Skeletal muscle tissue (tissue), 4 donors: Measurements from ENCODE around the gene RAB1B. TPM values are rescaled to one million over a fixed set of nuclear protein-coding genes. Genes with fewer than 3 reads are reported as not detected.

Experiments
- H3K27ac ChIP-seq: one replicate; pipeline ENCODE4 v1.7.0; 2013; ENCODE audit warnings: mild to moderate bottlenecking, low read depth, low read length, inconsistent platforms
- H3K27me3 ChIP-seq, 3 donors: one replicate each; pipeline ENCODE4 v1.7.0; 2013; ENCODE audit warnings: low read length in 3 of 3; ENCODE audit not compliant: control insufficient read depth in 3 of 3, insufficient read depth in 3 of 3
- H3K36me3 ChIP-seq, 3 donors: one replicate each; pipeline ENCODE4 v1.7.0; 2013; ENCODE audit warnings: low read length in 3 of 3; ENCODE audit not compliant: control insufficient read depth in 3 of 3, insufficient read depth in 3 of 3
- H3K4me1 ChIP-seq, 3 donors: one replicate each; pipeline ENCODE4 v1.7.0; 2013; ENCODE audit warnings: low read length in 3 of 3, mild to moderate bottlenecking in 3 of 3; ENCODE audit not compliant: control insufficient read depth in 3 of 3, insufficient read depth in 3 of 3
- H3K4me3 ChIP-seq, 3 donors: one replicate each; pipeline ENCODE4 v1.7.0; 2013; ENCODE audit warnings: low read length in 3 of 3
- H3K9ac ChIP-seq, 3 donors: one replicate each; pipeline ENCODE4 v1.7.0; 2013; ENCODE audit warnings: low read length in 3 of 3, mild to moderate bottlenecking in 3 of 3, moderate library complexity in 2 of 3, low read depth in 1 of 3
- H3K9me3 ChIP-seq, 3 donors: one replicate each; pipeline ENCODE4 v1.7.0; 2013; ENCODE audit warnings: low read length in 3 of 3; ENCODE audit not compliant: control insufficient read depth in 3 of 3
- total RNA-seq: library from RNA; depleted of rRNA; stranded (reverse); fragments of >200 nt; gene quantifications from one replicate; pipeline ENCODE4 v1.2.3, GENCODE V29; 2014
- donor health status: Osteomylitis.

Gene RAB1B
- total RNA-seq, 1 donor from 2014 or later: 33.9 TPM

DNA sequence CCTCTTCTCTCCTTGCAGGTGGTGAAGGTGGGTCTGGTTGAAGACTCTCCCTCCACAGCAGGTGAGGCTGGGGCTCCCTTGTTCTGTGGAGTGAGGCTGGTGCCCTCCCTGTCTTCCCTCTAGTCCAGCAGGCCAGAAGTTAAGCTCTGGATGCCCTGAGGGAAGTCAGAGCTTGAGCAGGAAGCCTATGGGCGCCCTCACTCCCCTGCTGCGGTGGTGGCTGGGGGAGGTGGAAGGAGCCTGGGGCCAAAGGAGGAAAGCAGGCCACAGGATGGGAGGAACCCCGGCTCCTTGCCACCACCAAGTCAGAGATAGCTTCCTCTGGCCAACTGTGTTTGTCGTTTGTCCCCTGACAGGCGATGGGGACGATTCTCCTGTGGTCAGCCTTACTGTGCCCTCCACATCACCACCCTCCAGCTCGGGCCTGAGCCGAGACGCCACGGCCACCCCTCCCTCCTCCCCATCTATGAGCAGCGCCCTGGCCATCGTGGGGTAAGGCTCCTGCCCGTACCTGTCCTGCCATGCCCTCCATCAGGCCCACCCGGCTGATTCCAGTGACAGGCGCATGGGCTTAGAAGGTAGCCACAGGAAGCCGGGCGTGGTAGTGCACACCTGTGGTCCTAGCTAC is 29.5 kb upstream of the RAB1B start:
- H3K9ac ChIP-seq: no peak overlapping the region
- H3K4me3 ChIP-seq: no peak overlapping the region
- no peaks in the 10 kb centered on the region for H3K9me3 ChIP-seq
- peaks cover 40 to 50% (median 42%) of the 10 kb centered on the region in 3 donors for H3K36me3 ChIP-seq
- H3K4me1 ChIP-seq: peaks cover 12 to 21% (median 19%) of the 10 kb centered on the region in 3 donors
- H3K27ac ChIP-seq: no peak overlapping the region
- H3K27me3 ChIP-seq: no peaks in the 10 kb centered on the region

DNA sequence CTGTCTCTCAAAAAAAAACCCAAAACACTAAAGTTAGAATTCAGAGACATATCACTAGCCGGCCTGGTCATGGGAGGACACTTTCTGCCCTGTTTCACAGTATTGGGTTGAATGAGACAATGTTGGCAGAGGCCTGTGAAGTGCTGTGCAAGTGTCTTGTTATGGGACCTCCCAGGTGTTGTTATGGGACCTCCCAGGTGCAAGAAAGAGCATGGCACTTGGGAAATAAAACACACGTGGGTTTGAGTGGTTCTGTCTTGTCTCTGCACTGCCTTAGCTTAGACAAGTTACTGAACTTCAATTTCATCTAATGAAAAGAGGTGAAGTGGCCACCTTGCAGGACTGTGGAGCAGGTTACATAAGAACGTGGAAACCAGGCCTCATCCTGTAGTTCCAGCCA is 28.9 kb upstream of the RAB1B start:
- peaks cover 35 to 45% (median 37%) of the 10 kb centered on the region in 3 donors for H3K36me3 ChIP-seq

DNA sequence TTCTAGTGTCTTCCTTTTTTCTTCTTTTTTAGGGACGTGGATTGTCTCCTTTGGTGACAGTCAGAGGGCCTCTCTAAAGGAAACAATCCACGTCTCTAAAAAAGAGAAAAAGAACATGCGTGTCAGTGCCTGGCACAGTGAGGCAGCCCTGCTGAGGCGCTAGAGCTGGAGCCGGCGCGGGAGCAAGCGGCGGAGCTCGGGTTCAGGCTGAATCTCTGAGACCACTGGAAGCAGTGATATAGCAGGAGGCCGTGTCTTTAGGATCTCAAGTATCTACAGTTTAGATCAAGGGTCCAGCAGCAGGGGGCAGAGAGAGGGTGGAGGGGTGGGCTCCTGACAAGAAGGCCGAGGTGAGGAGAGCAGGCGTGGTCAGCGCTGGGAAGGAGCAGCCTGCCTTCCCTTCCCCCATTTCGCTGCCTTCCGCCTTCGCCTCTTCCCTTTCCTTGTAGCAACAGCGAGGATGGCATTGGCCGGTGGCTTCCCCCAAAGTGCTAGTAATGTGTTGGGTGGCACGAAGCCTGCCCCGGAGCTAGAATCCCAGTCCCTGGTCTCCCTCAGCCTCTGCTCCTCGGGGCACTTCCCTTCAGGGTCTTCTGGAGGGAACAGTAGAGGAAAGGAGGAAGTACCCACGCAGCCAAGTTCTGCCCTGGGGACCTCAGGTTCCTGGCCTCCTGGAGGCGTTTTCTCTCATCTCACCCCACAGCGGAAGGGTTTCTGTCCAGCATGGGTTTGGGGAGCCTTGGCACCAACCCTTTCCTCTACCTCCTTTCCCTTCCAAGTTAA is 28.2 kb upstream of the RAB1B start:
- H3K36me3 ChIP-seq: peaks cover 36 to 44% (median 37%) of the 10 kb centered on the region in 3 donors
- H3K4me3 ChIP-seq: peak overlapping the region in 1 of 3 donors; percentile 6

More for the DNA sequence above, 28.9 kb upstream of the RAB1B start:
- H3K27me3 ChIP-seq: no peaks in the 10 kb centered on the region
- peaks cover 12 to 21% (median 19%) of the 10 kb centered on the region in 3 donors for H3K4me1 ChIP-seq
- no peak overlapping the region for H3K9ac ChIP-seq
- H3K9me3 ChIP-seq: no peaks in the 10 kb centered on the region
- no peak overlapping the region for H3K27ac ChIP-seq
- no peak overlapping the region for H3K4me3 ChIP-seq

DNA sequence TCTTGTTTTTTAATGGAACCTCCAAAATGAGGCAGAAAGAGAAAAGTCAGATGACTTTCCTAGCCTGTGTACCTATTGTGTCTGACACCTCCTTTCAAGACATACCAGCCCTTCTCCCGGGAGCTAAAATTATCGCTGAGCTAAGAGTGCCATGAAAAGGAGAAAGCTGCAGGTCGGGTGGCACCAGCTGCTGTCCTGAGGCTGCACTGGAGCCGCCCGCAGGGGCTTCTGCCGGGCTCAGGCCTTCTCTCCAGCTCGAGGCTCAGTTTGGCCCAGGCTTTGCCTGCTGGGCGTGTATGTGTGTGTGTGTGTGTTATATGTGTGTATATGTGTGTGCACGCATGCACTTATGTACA is 27.7 kb upstream of the RAB1B start:
- Histone ChIP-seq H3K36me3 (peaks cover 31 to 40% (median 33%) of the 10 kb centered on the region in 3 donors), H3K4me3 (no peak overlapping the region), H3K9me3 (no peaks in the 10 kb centered on the region), H3K9ac (peak overlapping the region; percentile 45 to 66 (median 54)), H3K27me3 (no peaks in the 10 kb centered on the region), H3K27ac (peak overlapping the region; percentile 83), H3K4me1 (peaks cover 12 to 21% (median 19%) of the 10 kb centered on the region in 3 donors)

More for the DNA sequence above, 28.2 kb upstream of the RAB1B start:
- peak overlapping the region in 2 of 3 donors; percentile 33 to 45 for H3K9ac ChIP-seq
- H3K4me1 ChIP-seq: peaks cover 12 to 21% (median 19%) of the 10 kb centered on the region in 3 donors
- H3K27me3 ChIP-seq: no peaks in the 10 kb centered on the region
- H3K27ac ChIP-seq: peak overlapping the region; percentile 83
- no peaks in the 10 kb centered on the region for H3K9me3 ChIP-seq

DNA sequence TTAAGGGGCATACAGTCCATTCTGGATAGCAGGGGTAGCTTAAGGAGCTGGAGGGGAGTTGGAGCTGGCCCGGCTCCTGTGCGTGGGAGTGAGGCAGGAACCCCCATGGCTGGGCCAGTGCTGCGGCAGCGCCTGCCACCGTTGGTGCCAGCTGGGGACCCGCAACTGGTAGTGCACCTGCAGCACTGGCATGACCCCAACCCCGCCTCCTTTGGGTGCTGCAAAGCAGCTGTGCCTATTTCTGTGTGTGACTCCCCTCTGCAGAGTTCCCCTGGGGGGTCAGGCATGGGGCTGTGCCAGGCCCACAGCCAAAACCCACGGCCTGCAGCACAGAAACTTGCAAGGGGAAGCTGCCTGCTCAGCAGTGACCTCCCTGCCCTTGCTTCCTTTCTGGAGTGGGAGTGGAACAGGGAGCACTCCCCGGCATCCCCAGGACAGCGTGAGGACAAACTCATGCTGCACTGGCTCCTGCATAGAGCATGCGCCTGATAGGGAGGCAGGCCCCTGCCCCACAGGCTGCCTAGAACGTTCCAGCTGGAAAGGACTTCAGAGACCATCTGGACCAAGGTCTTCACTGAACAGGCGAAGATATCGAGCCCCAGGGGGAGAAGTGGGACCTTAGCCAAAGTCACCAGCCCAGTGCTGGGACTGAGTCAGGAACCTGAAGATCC is 26.2 kb upstream of the RAB1B start:
- no peak overlapping the region for H3K27ac ChIP-seq

DNA sequence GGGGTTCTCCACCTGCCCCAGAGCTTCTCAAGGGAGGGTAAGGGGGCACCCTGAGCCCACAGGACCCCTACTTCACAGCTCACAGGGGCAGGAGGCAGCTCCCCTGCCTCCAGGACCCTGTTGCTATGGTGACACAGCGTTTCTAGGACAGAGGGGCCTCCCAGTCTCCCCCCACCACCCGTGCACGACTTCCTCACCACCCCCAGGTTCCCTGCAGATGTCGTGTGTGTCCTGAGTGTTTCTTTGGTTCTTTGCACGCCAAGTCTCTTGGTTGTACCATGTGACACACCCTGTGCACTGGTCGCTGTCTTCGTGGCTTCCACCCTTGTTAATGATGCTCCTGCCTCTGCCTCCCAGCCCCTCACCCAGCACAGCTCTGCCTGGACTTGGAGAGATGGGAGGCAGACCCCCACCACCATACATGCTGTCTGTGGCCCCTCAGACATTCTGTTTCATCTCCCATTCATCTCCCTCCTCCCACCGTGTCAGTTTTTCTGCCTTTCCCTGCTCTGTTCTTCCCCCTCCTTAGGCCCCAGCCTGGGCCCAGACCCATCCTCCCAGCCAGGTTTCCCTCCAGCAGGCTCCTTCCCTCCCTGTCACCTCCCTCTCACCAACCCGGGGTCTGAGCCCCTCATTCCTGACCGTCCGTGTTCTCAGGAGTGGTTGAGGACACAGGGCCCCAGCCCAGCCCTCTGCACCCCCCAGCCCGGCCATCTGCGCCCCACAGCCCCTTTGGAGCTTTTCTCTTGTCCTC is 24.5 kb upstream of the RAB1B start:
- H3K9ac ChIP-seq: no peak overlapping the region
- no peaks in the 10 kb centered on the region for H3K9me3 ChIP-seq
- no peaks in the 10 kb centered on the region for H3K27me3 ChIP-seq
- H3K36me3 ChIP-seq: peaks cover 20 to 24% (median 21%) of the 10 kb centered on the region in 3 donors
- H3K27ac ChIP-seq: no peak overlapping the region
- H3K4me1 ChIP-seq: peaks cover 12 to 21% (median 19%) of the 10 kb centered on the region in 3 donors
- H3K4me3 ChIP-seq: no peak overlapping the region

More for the DNA sequence above, 26.2 kb upstream of the RAB1B start:
- H3K36me3 ChIP-seq: peaks cover 23 to 33% (median 27%) of the 10 kb centered on the region in 3 donors
- no peak overlapping the region for H3K9ac ChIP-seq
- H3K27me3 ChIP-seq: no peaks in the 10 kb centered on the region
- no peaks in the 10 kb centered on the region for H3K9me3 ChIP-seq
- H3K4me1 ChIP-seq: peaks cover 12 to 21% (median 19%) of the 10 kb centered on the region in 3 donors
- no peak overlapping the region for H3K4me3 ChIP-seq

DNA sequence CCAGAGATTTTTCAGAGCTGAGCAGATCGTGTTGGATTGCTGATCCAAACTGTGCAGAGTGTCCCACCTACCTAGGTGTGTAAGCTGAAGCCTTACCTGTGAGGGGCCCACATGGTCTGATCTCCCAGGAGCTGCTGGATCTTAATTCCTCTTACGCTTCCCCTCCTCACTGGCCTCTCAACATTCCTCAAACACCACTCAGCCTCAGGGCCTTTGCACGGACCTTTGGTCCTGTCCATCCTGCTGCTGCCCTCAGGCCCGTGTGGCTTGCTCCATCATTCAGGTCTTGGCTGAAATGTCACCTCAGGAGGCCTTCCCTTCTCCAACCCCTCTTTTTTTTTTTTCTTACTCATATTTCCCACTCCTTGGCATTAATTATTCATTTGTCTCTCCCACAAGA is 21.1 kb upstream of the RAB1B start:
- peaks cover 0 to 2% (median 1%) of the 10 kb centered on the region in 3 donors for H3K4me1 ChIP-seq
- no peak overlapping the region for H3K9ac ChIP-seq
- H3K27me3 ChIP-seq: no peaks in the 10 kb centered on the region
- no peak overlapping the region for H3K27ac ChIP-seq
- H3K4me3 ChIP-seq: no peak overlapping the region
- no peaks in the 10 kb centered on the region for H3K9me3 ChIP-seq
- peaks cover 7 to 12% (median 11%) of the 10 kb centered on the region in 3 donors for H3K36me3 ChIP-seq

DNA sequence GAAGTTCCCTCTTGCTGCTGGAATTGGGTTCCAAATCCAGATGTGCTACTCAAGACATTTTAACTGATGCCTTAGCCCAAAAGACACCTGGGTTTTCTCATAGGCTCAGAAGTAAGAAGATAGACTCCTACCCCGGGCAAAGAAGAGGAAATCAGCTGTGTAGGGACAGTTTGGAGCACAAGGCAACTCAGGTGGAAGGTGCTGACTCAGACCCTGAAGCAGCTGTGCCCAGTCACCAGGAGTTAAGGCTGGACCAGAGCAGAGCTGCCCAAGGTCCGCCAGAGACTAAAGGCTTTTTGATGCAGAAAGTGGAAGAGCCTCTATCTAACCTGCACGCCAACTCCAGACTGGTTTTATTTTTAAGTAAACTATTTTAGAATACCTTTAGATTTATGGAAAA is 20.6 kb upstream of the RAB1B start:
- Histone ChIP-seq H3K4me1 (no peaks in the 10 kb centered on the region), H3K9ac (no peak overlapping the region), H3K27me3 (no peaks in the 10 kb centered on the region), H3K36me3 (peaks cover 7 to 12% (median 8%) of the 10 kb centered on the region in 3 donors), H3K9me3 (no peaks in the 10 kb centered on the region), H3K4me3 (no peak overlapping the region), H3K27ac (no peak overlapping the region)

DNA sequence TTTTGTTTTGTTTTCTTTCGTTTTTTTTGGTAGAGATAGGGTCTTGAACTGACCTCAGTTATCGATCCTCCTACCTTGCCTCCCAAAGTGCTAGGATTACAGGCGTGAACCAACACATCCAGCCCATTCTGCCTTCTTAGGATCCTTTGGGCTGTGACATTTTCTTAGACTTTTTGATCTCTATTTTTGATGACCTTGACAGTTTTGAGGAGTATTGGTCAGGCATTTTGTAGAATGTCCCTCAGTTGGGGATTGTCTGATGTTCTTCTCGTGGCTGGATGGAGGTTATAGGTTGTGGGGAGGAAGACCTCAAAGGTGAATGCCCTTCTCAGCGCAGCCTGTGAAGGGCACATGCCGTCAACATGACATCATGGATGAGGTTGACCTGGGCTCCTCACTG is 19.5 kb upstream of the RAB1B start:
- Histone ChIP-seq H3K27ac (no peak overlapping the region), H3K27me3 (no peaks in the 10 kb centered on the region), H3K4me1 (no peaks in the 10 kb centered on the region), H3K4me3 (no peak overlapping the region), H3K9ac (no peak overlapping the region), H3K36me3 (peaks cover 6 to 12% (median 7%) of the 10 kb centered on the region in 3 donors), H3K9me3 (no peaks in the 10 kb centered on the region)
